HepG2 (cell line): ENCODE measurements around the gene PRR11. TPM values are rescaled to one million over a fixed set of nuclear protein-coding genes. Genes with fewer than 3 reads are reported as not detected.

Experiments
- BORCS8-MEF2B ChIP-seq: sonication (generic); formaldehyde crosslinking; IDR thresholded peaks from 2 replicates; pipeline ENCODE4 v1.8.0; 2022; ENCODE audit warnings: mild to moderate bottlenecking, missing genetic modification reagents
- HOXA9 ChIP-seq: sonication (generic); formaldehyde crosslinking; IDR thresholded peaks from 2 replicates; pipeline ENCODE4 v1.8.1; 2022; ENCODE audit warnings: missing genetic modification reagents, mild to moderate bottlenecking, moderate library complexity, borderline replicate concordance
- JUND ChIP-seq: sonication (generic); formaldehyde crosslinking; IDR thresholded peaks from 2 replicates; pipeline ENCODE4 v1.8.0; 2022; ENCODE audit warnings: mild to moderate bottlenecking, missing genetic modification reagents
- MAFG ChIP-seq: sonication (generic); formaldehyde crosslinking; IDR thresholded peaks from 2 replicates; pipeline ENCODE4 v1.5.1; 2020; ENCODE audit warnings: mild to moderate bottlenecking, missing genetic modification reagents
- MEIS1 ChIP-seq: sonication (generic); formaldehyde crosslinking; IDR thresholded peaks from 2 replicates; pipeline ENCODE4 v1.9.0; 2021; ENCODE audit warnings: mild to moderate bottlenecking, missing genetic modification reagents, moderate library complexity, borderline replicate concordance
- MIER2 ChIP-seq: IDR thresholded peaks from 2 replicates; pipeline ENCODE4 v1.6.1; 2016; ENCODE audit warnings: missing biosample characterization, missing genetic modification reagents
- TBP ChIP-seq: sonication (generic); formaldehyde crosslinking; IDR thresholded peaks from 2 replicates; pipeline ENCODE4 v1.5.0; 2020; ENCODE audit warnings: missing genetic modification reagents
- THAP11 ChIP-seq: IDR thresholded peaks from 2 replicates; pipeline ENCODE4 v1.6.1; 2016; ENCODE audit warnings: missing biosample characterization, missing genetic modification reagents
- TP53 ChIP-seq: sonication (generic); formaldehyde crosslinking; conservative IDR thresholded peaks from 2 replicates; pipeline ENCODE4 v1.4.0; 2020; ENCODE audit warnings: missing genetic modification reagents
- ZC3H13 ChIP-seq: sonication (generic); formaldehyde crosslinking; IDR thresholded peaks from 2 replicates; pipeline ENCODE4 v1.8.1; 2023; ENCODE audit warnings: mild to moderate bottlenecking, missing genetic modification reagents, moderate library complexity
- ZNF121 ChIP-seq: sonication (generic); formaldehyde crosslinking; IDR thresholded peaks from 2 replicates; pipeline ENCODE4 v1.5.0; 2020; ENCODE audit warnings: mild to moderate bottlenecking, missing genetic modification reagents
- ZNF775 ChIP-seq: sonication (generic); formaldehyde crosslinking; IDR thresholded peaks from 2 replicates; pipeline ENCODE4 v1.4.0; 2020; ENCODE audit warnings: missing genetic modification reagents, mild to moderate bottlenecking, moderate library complexity, borderline replicate concordance
- ZNF790 ChIP-seq: sonication (generic); formaldehyde crosslinking; IDR thresholded peaks from 2 replicates; pipeline ENCODE4 v1.8.0; 2022; ENCODE audit warnings: missing genetic modification reagents, mild to moderate bottlenecking, borderline replicate concordance
- polyA plus RNA-seq, 8 experiments: library from polyadenylated mRNA; depleted of rRNA in 3 of 8; stranded (reverse) in 7 of 8; unstranded in 1 of 8; fragments of >200 nt; fragmentation: Illumina TruSeq in 4 of 8; extraction: Trizol in 4 of 8; gene quantifications; 2 replicates each; pipeline versions ENCODE4 v1.2.1 to v1.2.3, GENCODE V29; 2011 to 2016; ENCODE audit warnings: low read depth in 4 of 8, missing spikeins in 1 of 8, mixed read lengths in 1 of 8; ENCODE audit not compliant: insufficient read depth in 1 of 8
- total RNA-seq, 5 experiments: library from RNA; depleted of rRNA; stranded (reverse); fragments of >200 nt; fragmentation: Illumina TruSeq; extraction: Trizol; gene quantifications; 2 replicates each; pipeline ENCODE4 v1.2.3, GENCODE V29; 2016; ENCODE audit warnings: low read depth in 1 of 5
- TF ChIP-seq, protein P1 (sequence below): sonication (generic); formaldehyde crosslinking; IDR thresholded peaks from 2 replicates; pipeline ENCODE4 v1.5.0; 2020; ENCODE audit warnings: mild to moderate bottlenecking, missing genetic modification reagents
- TF ChIP-seq, protein P2 (sequence below): sonication (generic); formaldehyde crosslinking; IDR thresholded peaks from 2 replicates; pipeline ENCODE4 v1.8.0; 2022; ENCODE audit warnings: missing genetic modification reagents, low read depth, mild to moderate bottlenecking, borderline replicate concordance
- TF ChIP-seq, protein P3 (sequence below): sonication (generic); formaldehyde crosslinking; IDR thresholded peaks from 2 replicates; pipeline ENCODE4 v1.5.0; 2020; ENCODE audit warnings: missing genetic modification reagents
- TF ChIP-seq, protein P4 (sequence below): sonication (generic); formaldehyde crosslinking; IDR thresholded peaks from 2 replicates; pipeline ENCODE4 v1.5.0; 2020; ENCODE audit warnings: missing genetic modification reagents, mild to moderate bottlenecking, borderline replicate concordance

The PRR11 gene
- total and polyA plus RNA-seq, 2 of the 13 experiments (the other 11 are each of a cell fraction or from before 2014, with no cell fraction given) = 35.7 to 39.2 TPM

DNA sequence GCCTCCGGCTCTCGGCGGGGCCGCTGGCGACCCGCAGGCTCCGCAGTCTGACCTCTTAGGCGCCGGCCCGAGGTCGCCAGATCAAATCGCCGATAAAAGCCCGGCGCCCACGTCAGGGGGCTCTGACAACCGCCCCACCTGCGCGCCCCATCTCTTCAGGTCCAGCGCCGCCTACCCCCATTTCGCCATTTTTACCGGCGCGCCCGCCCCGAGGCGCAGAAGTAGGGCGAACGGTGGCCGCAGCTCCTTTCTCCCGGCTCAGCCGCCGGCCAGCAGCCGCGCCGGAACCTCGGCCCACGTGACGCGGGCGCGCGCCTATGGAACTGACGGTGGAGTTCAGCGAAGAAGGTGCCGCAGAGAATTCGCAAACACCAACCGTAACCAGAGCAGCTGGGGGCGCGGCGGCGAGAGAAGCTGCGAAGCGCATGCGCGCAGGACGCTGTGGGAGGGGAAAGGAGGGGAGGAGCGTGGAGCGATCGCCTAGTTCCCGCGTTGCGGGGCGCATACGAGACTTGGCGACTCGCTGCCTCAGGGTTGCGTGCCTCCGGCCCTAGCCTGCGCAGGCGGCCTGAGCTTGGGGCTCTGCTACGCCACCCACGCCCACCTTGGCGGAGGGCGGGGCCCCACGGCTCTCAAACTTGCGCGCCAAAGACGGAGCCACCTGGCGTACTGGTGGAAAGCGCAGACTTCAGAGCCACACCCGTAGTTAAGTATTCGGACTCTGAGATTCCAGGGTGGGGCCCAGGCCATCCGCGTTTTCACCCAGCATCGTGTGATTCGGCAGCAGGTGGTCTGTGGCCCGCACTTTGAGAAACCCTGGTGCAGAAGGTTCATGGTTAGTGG, 48.9 kb upstream of the PRR11 start, which contains the start of gene TRIM37 (continued):
- TF ChIP-seq, protein P1, sequence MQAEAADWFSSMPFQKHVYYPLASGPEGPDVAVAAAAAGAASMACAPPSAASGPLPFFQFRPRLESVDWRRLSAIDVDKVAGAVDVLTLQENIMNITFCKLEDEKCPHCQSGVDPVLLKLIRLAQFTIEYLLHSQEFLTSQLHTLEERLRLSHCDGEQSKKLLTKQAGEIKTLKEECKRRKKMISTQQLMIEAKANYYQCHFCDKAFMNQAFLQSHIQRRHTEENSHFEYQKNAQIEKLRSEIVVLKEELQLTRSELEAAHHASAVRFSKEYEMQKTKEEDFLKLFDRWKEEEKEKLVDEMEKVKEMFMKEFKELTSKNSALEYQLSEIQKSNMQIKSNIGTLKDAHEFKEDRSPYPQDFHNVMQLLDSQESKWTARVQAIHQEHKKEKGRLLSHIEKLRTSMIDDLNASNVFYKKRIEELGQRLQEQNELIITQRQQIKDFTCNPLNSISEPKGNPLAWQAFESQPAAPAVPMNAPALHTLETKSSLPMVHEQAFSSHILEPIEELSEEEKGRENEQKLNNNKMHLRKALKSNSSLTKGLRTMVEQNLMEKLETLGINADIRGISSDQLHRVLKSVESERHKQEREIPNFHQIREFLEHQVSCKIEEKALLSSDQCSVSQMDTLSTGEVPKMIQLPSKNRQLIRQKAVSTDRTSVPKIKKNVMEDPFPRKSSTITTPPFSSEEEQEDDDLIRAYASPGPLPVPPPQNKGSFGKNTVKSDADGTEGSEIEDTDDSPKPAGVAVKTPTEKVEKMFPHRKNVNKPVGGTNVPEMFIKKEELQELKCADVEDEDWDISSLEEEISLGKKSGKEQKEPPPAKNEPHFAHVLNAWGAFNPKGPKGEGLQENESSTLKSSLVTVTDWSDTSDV (CRISPR knock-in tag) = peak; percentile 54; the same call in 1 of the 2 replicates
- TF ChIP-seq ZNF775 (CRISPR knock-in tag) (0 out of 2 replicates have a peak, but pooled peaks have one; percentile 26), TBP (CRISPR knock-in tag) (no peak), MIER2 (no peak), ZNF790 (CRISPR knock-in tag) (no peak), JUND (no peak), THAP11 (CRISPR knock-in tag) (peak; percentile 80), MEIS1 (no peak), MAFG (no peak), ZC3H13 (CRISPR knock-in tag) (peak; percentile 98), HOXA9 (CRISPR knock-in tag) (0 out of 2 replicates have a peak, but pooled peaks have one; percentile 83), BORCS8-MEF2B (CRISPR knock-in tag) (peak; percentile 52), ZNF121 (CRISPR knock-in tag) (no peak), TP53 (no peak)
- TF ChIP-seq, protein P2, sequence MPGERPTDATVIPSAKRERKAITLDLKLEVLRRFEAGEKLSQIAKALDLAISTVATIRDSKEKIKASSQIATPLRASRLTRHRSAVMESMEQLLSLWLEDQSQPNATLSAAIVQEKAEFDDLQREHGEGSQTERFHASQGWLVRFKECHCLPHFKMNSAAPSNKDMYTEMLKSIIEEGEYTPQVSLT (CRISPR knock-in tag) = no peak; the same call in 1 of the 2 replicates
- TF ChIP-seq, protein P3, sequence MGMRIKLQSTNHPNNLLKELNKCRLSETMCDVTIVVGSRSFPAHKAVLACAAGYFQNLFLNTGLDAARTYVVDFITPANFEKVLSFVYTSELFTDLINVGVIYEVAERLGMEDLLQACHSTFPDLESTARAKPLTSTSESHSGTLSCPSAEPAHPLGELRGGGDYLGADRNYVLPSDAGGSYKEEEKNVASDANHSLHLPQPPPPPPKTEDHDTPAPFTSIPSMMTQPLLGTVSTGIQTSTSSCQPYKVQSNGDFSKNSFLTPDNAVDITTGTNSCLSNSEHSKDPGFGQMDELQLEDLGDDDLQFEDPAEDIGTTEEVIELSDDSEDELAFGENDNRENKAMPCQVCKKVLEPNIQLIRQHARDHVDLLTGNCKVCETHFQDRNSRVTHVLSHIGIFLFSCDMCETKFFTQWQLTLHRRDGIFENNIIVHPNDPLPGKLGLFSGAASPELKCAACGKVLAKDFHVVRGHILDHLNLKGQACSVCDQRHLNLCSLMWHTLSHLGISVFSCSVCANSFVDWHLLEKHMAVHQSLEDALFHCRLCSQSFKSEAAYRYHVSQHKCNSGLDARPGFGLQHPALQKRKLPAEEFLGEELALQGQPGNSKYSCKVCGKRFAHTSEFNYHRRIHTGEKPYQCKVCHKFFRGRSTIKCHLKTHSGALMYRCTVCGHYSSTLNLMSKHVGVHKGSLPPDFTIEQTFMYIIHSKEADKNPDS (CRISPR knock-in tag) = 0 out of 2 replicates have a peak, but pooled peaks have one; percentile 77
- TF ChIP-seq, protein P4, sequence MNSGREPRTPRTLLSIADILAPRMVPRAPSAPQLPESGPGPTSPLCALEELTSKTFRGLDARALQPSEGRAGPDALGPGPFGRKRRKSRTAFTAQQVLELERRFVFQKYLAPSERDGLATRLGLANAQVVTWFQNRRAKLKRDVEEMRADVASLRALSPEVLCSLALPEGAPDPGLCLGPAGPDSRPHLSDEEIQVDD (CRISPR knock-in tag) = no peak
